ENCODE results near the gene RBMS3.

RBMS3 gene

GRCh38 chr3:29751647-29752314 is 470.9 kb downstream of the RBMS3 start:
- H3K9me3 Mint-ChIP-seq: no peaks in the 10 kb centered on the region
- H3K4me1 Mint-ChIP-seq: peaks cover 3% of the 10 kb centered on the region
- H3K27me3 Mint-ChIP-seq (ENCODE audit: low read depth): no peaks in the 10 kb centered on the region
- no peak overlapping the region for H3K27ac Mint-ChIP-seq
- no peak overlapping the region for H3K4me3 Mint-ChIP-seq
- no peaks in the 10 kb centered on the region for H3K36me3 Mint-ChIP-seq (ENCODE audit: low read depth)
- TF ChIP-seq CTCF (IDR thresholded peaks at IDR 0.05; ENCODE audit: unreplicated experiment in 3 of 3): no peak

GRCh38 chr3:29754346-29754745 is 473.5 kb downstream of the RBMS3 start:
- no peaks in the 10 kb centered on the region for H3K27me3 Mint-ChIP-seq (ENCODE audit: low read depth)
- no peak for TF ChIP-seq CTCF (IDR thresholded peaks at IDR 0.05; ENCODE audit: unreplicated experiment in 3 of 3)
- H3K4me3 Mint-ChIP-seq: no peak overlapping the region
- H3K36me3 Mint-ChIP-seq (ENCODE audit: low read depth): no peaks in the 10 kb centered on the region
- H3K4me1 Mint-ChIP-seq: peaks cover 24% of the 10 kb centered on the region
- no peak overlapping the region for H3K27ac Mint-ChIP-seq
- no peaks in the 10 kb centered on the region for H3K9me3 Mint-ChIP-seq

DNA sequence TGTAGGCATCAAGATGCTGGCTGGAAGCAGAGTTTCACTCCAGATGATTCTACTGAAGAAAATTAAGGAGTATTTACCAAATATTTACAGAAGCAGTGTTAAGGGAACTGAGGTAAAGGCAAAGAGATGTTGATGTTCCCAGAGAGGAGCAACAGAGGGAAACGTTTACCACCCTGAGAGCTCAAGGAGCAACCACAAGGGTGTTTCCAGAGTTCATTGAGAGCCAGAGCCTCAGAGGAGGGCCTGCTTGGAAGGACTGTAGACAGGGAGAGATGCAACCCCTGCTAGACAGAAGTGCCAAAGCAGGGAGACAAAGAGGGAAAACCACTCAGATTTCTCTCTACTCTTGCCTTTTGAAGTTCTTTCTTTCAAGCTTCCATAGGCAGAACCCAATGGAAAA is 474.5 kb downstream of the RBMS3 start:
- Mint-ChIP-seq H3K36me3 (ENCODE audit: low read depth) (no peaks in the 10 kb centered on the region), H3K4me1 (peaks cover 35% of the 10 kb centered on the region), H3K4me3 (no peak overlapping the region), H3K27me3 (ENCODE audit: low read depth) (no peaks in the 10 kb centered on the region), H3K9me3 (no peaks in the 10 kb centered on the region), H3K27ac (peak overlapping the region in 1 of 3 experiments; percentile 25)
- TF ChIP-seq CTCF (IDR thresholded peaks at IDR 0.05; ENCODE audit: unreplicated experiment in 3 of 3): no peak

DNA sequence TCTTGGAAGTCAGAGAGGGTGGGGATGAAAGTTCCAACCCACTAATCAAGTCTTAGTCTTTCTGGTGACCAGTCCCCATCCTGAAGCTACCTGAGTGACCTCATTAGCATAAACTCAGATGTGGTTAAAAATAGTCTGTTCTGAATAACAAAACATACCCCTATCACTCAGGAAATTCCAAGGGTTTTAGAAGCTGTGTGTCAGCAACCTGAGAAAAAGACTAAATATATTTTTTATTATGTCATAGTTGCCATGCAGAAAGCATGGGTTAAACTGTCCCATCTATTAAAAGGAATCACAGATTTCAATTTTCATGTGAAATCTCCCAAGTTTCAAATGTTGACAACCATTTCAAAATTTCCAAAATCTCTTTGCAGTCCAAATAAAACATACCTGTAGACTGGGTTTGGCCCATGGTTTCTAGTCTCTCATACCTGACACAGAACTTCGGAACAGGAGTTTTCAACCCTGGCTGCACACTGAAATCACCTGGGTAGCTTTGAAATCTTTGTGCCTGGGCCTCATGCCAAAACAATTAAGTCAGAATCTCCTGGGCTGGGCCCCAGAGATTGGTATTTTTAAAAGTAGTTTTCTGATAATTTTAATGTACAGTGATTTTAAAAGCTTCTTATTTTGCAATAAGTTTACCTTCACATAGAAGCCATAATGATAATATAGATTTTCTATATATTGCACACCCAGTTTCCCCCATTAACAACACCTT is 476.3 kb downstream of the RBMS3 start:
- no peak for TF ChIP-seq CTCF (IDR thresholded peaks at IDR 0.05; ENCODE audit: unreplicated experiment in 3 of 3)
- Mint-ChIP-seq H3K9me3 (no peaks in the 10 kb centered on the region), H3K27ac (peak overlapping the region in 1 of 3 experiments; percentile 77), H3K36me3 (ENCODE audit: low read depth) (no peaks in the 10 kb centered on the region), H3K4me1 (peaks cover 42% of the 10 kb centered on the region), H3K27me3 (ENCODE audit: low read depth) (no peaks in the 10 kb centered on the region), H3K4me3 (no peak overlapping the region)

DNA sequence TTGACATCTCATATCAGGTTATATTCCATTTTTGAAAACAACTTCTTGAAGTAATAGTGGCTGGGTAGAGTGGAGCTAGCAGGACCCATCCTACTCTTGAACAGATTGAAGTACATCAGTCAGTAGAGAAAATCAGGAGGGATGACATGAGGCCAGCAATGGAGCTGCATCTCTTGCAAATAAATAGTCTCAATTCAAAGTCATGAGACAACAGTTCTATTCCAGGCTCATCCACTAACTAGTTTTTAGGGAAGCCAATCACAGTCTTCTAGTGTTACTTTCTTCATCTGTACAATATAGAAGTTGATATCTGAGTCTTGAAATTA is 477.2 kb downstream of the RBMS3 start:
- peaks cover 42% of the 10 kb centered on the region for H3K4me1 Mint-ChIP-seq
- H3K36me3 Mint-ChIP-seq (ENCODE audit: low read depth): no peaks in the 10 kb centered on the region
- peak overlapping the region in 1 of 3 experiments; percentile 2 for H3K4me3 Mint-ChIP-seq
- H3K27ac Mint-ChIP-seq: peak overlapping the region; percentile 30 to 77 (median 39)
- no peak for TF ChIP-seq CTCF (IDR thresholded peaks at IDR 0.05; ENCODE audit: unreplicated experiment in 3 of 3)
- H3K9me3 Mint-ChIP-seq: no peaks in the 10 kb centered on the region
- H3K27me3 Mint-ChIP-seq (ENCODE audit: low read depth): no peaks in the 10 kb centered on the region
